ENCODE data around the gene ACTR1A. TPM values are rescaled to one million over a fixed set of nuclear protein-coding genes. Genes with fewer than 3 reads are reported as not detected.

The ACTR1A gene
- total RNA-seq, 4 donors from 2014 or later, result 77.7 to 131 (median 106) TPM

DNA sequence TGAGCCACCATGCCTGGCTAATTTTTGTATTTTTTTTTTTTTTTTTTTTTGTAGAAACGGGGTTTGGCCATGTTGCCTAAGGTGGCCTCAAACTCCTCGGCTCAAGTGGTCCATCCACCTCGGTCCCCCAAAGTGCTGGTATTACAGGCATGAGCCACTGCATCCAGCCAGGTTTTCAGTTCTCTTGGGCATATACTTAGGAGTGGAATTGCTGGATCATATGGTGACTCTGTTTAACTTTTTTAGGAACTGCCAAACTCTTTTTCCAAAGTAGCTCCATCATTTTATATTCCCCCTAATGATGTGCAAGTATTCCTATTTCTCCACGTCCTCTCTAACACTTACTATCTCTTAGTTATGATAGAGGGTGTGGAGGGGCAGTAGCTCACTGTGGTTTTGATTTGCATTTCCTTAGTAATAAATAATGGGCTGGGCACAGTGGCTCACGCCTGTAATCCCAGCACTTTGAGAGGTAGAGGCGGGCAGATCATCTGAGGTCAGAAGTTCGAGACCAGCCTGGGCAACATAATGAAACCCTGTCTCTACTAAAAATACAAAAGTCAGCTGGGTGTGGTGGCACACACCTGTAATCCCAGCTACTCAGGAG lies 42.9 kb upstream of the ACTR1A start:
- no peak overlapping the region for H3K4me3 ChIP-seq (ENCODE audit: low read depth, poor library complexity, severe bottlenecking)
- no peak for TF ChIP-seq POLR2A (IDR thresholded peaks at IDR 0.05)
- TF ChIP-seq, protein P1, sequence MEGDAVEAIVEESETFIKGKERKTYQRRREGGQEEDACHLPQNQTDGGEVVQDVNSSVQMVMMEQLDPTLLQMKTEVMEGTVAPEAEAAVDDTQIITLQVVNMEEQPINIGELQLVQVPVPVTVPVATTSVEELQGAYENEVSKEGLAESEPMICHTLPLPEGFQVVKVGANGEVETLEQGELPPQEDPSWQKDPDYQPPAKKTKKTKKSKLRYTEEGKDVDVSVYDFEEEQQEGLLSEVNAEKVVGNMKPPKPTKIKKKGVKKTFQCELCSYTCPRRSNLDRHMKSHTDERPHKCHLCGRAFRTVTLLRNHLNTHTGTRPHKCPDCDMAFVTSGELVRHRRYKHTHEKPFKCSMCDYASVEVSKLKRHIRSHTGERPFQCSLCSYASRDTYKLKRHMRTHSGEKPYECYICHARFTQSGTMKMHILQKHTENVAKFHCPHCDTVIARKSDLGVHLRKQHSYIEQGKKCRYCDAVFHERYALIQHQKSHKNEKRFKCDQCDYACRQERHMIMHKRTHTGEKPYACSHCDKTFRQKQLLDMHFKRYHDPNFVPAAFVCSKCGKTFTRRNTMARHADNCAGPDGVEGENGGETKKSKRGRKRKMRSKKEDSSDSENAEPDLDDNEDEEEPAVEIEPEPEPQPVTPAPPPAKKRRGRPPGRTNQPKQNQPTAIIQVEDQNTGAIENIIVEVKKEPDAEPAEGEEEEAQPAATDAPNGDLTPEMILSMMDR (IDR thresholded peaks at IDR 0.05), result no peak
- no peak for DNase-seq (ENCODE audit: low spot score in 2 of 2)
- intact Hi-C loops (cut with DNase I; ENCODE audit: low total_unique reads), result no loop called here
- 88 to 94% methylated on average over 7 of the region's 7 CpGs for WGBS, 2 donors

DNA sequence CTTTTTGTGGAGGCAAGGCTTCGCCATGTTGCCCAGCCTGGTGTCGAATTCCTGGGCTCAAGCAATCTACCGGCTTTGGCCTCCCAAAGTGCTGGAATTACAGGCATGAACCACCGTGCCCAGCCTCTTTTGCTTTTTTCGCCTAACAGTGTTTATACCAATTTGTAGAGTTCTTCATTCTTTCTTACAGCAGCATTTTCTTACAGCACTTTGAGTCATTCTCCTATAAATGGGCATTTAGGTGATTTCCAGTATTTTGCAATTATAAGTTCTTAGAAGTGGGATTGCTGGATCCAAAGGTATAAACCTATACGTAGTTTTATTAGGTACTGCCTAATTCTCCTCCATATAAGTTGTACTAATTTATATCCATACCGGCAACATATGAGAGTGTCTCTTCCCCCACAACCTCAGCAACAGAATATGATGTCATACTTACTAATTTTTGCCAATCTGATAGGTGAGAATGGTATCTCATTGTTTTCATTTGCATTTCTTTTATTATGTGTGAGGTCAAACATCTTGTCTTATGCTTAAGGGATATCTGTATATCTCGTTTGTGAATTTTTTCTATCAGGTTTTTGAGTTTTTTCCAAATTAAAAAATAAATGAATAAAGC lies 40.4 kb upstream of the ACTR1A start:
- no peak for DNase-seq (ENCODE audit: low spot score in 2 of 2)
- 80 to 84% methylated on average over 8 of the region's 8 CpGs for WGBS, 2 donors
- TF ChIP-seq POLR2A (IDR thresholded peaks at IDR 0.05), result no peak
- TF ChIP-seq, protein P1 (IDR thresholded peaks at IDR 0.05), result no peak
- H3K4me3 ChIP-seq (ENCODE audit: low read depth, poor library complexity, severe bottlenecking), result no peak overlapping the region
- intact Hi-C loops (cut with DNase I; ENCODE audit: low total_unique reads), result no loop called here

DNA sequence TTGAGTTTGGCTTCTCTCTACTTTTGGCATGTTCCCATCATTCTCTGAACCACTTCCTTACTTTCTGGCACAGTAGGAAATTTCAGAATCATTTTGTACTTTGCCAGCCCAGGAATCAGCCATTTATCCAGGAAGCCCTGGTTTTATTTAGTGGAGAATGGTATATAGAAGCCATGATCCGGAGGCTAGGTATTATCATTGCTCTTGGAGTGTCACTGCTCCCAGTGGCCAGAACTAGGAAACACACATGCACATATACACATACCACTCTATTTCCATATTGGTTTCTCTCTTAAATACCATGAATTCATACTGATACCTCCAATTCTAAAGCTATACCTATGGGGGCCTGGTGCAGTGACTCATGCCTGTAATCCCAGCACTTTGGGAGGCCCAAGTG lies 37.5 kb upstream of the ACTR1A start:
- DNase-seq (ENCODE audit: low spot score in 2 of 2), result no peak
- intact Hi-C loops (cut with DNase I; ENCODE audit: low total_unique reads), result no loop called here
- TF ChIP-seq, protein P1 (IDR thresholded peaks at IDR 0.05), result no peak
- no peak for TF ChIP-seq POLR2A (IDR thresholded peaks at IDR 0.05)

DNA sequence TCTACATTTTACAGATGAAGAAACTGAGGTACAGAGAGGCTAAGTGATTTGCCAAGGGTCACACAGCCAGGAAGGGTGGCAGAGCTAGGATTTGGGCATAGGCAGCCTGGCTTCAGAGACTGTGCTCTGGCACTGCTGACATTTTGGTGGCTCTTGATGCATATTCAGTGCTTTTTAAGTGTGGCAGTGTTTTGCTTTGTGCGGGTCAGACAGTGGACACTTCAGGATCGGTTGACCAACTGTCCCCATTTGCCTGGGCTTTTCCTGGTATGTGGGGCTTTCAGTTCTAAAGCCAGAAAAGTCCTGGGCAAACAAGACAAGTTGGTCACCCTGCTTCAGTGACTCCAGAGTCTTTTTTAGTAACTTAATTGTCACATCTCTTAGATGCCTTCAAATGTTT lies 36.3 kb upstream of the ACTR1A start:
- H3K4me3 ChIP-seq (ENCODE audit: low read depth, poor library complexity, severe bottlenecking), result no peak overlapping the region
- intact Hi-C loops (cut with DNase I; ENCODE audit: low total_unique reads), result no loop called here
- TF ChIP-seq, protein P1 (IDR thresholded peaks at IDR 0.05), result no peak
- TF ChIP-seq POLR2A (IDR thresholded peaks at IDR 0.05), result no peak
- 84 to 87% methylated on average over 2 of the region's 2 CpGs for WGBS, 2 donors
- no peak for DNase-seq (ENCODE audit: low spot score in 2 of 2)

More for the DNA sequence above, 37.5 kb upstream of the ACTR1A start:
- 69 to 82% methylated on average over 1 of the region's 1 CpG for WGBS, 2 donors
- no peak overlapping the region for H3K4me3 ChIP-seq (ENCODE audit: low read depth, poor library complexity, severe bottlenecking)

DNA sequence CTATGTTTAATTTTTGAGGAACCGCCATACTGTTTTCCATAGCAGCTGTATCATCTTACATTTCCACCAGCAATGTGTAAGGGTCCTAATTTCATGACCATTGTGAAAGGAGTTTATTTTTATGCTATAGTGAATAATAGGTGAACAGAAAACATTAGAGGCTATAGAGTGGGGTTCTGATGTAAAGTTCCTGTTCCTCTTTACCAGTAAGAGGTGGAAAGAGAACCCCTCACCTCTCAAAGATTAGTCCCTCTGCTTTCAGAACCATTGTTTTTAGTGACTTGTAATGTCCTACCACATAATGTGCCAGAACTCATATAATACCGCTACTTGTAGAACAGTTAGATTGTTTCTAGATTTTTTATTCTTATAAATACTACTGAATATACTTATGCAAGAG lies 35.4 kb upstream of the ACTR1A start:
- WGBS, 2 donors, result 96 to 97% methylated on average over 2 of the region's 2 CpGs
- H3K4me3 ChIP-seq (ENCODE audit: low read depth, poor library complexity, severe bottlenecking), result no peak overlapping the region
- DNase-seq (ENCODE audit: low spot score in 2 of 2), result no peak
- TF ChIP-seq, protein P1 (IDR thresholded peaks at IDR 0.05), result no peak
- TF ChIP-seq POLR2A (IDR thresholded peaks at IDR 0.05), result no peak
- intact Hi-C loops (cut with DNase I; ENCODE audit: low total_unique reads), result no loop called here

DNA sequence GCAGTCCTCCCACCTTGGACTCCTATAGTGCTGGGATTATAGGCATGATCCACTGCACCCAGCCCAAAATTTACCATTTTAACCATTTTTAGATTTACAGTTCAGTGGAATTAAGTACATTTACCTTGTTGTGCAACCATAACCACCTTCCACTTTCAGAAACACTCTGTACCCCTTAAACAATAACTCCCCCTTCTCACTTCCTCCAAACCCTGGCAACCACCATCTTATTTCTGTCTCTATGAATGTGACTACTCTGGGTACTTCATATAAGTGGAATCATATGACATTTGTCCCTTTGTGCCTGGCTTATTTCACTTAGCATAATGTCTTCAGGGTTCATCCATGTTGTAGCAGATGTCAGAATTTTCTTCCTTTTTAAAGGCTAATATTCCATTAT lies 34.9 kb upstream of the ACTR1A start:
- H3K4me3 ChIP-seq (ENCODE audit: low read depth, poor library complexity, severe bottlenecking), result no peak overlapping the region
- intact Hi-C loops (cut with DNase I; ENCODE audit: low total_unique reads), result no loop called here
- DNase-seq (ENCODE audit: low spot score in 2 of 2), result no peak
- no peak for TF ChIP-seq POLR2A (IDR thresholded peaks at IDR 0.05)
- TF ChIP-seq, protein P1 (IDR thresholded peaks at IDR 0.05), result no peak
